A549 (cell line): ENCODE data around the gene CD8B. TPM values are rescaled to one million over a fixed set of nuclear protein-coding genes. Genes with fewer than 3 reads are reported as not detected.
"Not testable (repeated sequence)": the region's sequence is repeated elsewhere in the genome, so short reads cannot be mapped to it uniquely, and the experiment has no call there.

Experiments used
- ATAC-seq, 2 experiments: fragments of 200-7000 bp in 1 of 2; fragments of >200 bp in 1 of 2; cut with Nextera tagmentation in 1 of 2; cut with Tn5 transposase in 1 of 2; 3 replicates each; pipeline versions ENCODE4 v1.8.0 to v1.9.1; 2018 to 2020; ENCODE audit warnings: mild to moderate bottlenecking in 1 of 2, moderate library complexity in 1 of 2
- CTCF ChIA-PET: fragments of 300-600 bp; sonication (Branson Sonifier 250); formaldehyde crosslinking; extraction: SDS; loops from one replicate; lab custom pipeline; 2021; ENCODE audit warnings: antibody characterized with exemption, inconsistent platforms; lab: Yijun Ruan, JAX
- POLR2A ChIA-PET: fragments of 350-600 bp; formaldehyde crosslinking; extraction: SDS; loops from one replicate; lab custom pipeline; 2021; ENCODE audit warnings: antibody characterized with exemption, inconsistent platforms; lab: Yijun Ruan, JAX
- DNase-seq, 2 experiments: peaks; one replicate each; pipeline versions ENCODE4 v3.0.0 to v3.0.0-alpha.2; 2011 to 2016; ENCODE audit warnings: low read depth in 1 of 2, low spot score in 1 of 2
- FAIRE-seq: peaks from 2 replicates; lab custom pipeline; 2011; peaks lifted over from hg19 to GRCh38; lab: Jason Lieb, UNC
- H3K27ac ChIP-seq, 2 experiments: fragments of >200 bp; sonication (Bioruptor Twin); formaldehyde crosslinking; 3 replicates each; pipeline ENCODE4 v1.5.1; 2016 to 2017
- H3K4me1 ChIP-seq: fragments of >200 bp; sonication (Bioruptor Twin); formaldehyde crosslinking; 3 replicates; pipeline ENCODE4 v1.6.1; 2016
- H3K4me2 ChIP-seq: fragments of >200 bp; sonication (Bioruptor Twin); formaldehyde crosslinking; 3 replicates; pipeline ENCODE4 v1.6.1; 2016
- H3K4me3 ChIP-seq: fragments of >200 bp; sonication (Bioruptor Twin); formaldehyde crosslinking; 3 replicates; pipeline ENCODE4 v1.5.1; 2016
- H3K9me3 ChIP-seq: fragments of >200 bp; sonication (Bioruptor Twin); formaldehyde crosslinking; 3 replicates; pipeline ENCODE4 v1.6.1; 2016
- RAD21 ChIP-seq, 2 experiments: fragments of >200 bp in 1 of 2; sonication (Bioruptor Twin) in 1 of 2; formaldehyde crosslinking in 1 of 2; IDR thresholded peaks in 1 of 2; conservative IDR thresholded peaks in 1 of 2; 2 replicates in 1 of 2; 3 replicates in 1 of 2; pipeline ENCODE4 v1.6.1; 2012 to 2018; ENCODE audit warnings: inconsistent platforms in 1 of 2
- WGBS: methylation state at CpG from one replicate; pipeline ENCODE4 v1.1.6; 2017; ENCODE audit errors: missing lambda C conversion rate; 5-methylcytosine and 5-hydroxymethylcytosine counted together
- polyA minus RNA-seq: library from RNA; depleted of rRNA, polyadenylated mRNA; stranded (reverse); fragments of >200 nt; gene quantifications from 2 replicates; pipeline ENCODE4 v1.2.3, GENCODE V29; 2011; rRNA and poly(A)+ RNA removed
- polyA plus RNA-seq, 4 experiments: library from polyadenylated mRNA; depleted of rRNA in 3 of 4; stranded (reverse); fragments of >200 nt; fragmentation: RNase III in 1 of 4; extraction: RNeasy Plus Mini Kit Qiagen cat#74134 plus additional on column Dnase treatment in 1 of 4; gene quantifications; 2 replicates in 3 of 4; 3 replicates in 1 of 4; pipeline ENCODE4 v1.2.3, GENCODE V29; 2011 to 2017

The CD8B gene
- polyA plus RNA-seq (2011; rRNA removed) = not detected in 2 replicates
- not detected in 2 replicates for polyA plus RNA-seq (2012; cell fraction: cytosol; rRNA removed)
- not detected in 2 replicates for polyA plus RNA-seq (2012; cell fraction: nucleus; rRNA removed)
- not detected in 3 replicates for polyA plus RNA-seq (2017; fragmentation: RNase III; extraction: RNeasy Plus Mini Kit Qiagen cat#74134 plus additional on column Dnase treatment)
- not detected in 2 replicates for polyA minus RNA-seq

DNA sequence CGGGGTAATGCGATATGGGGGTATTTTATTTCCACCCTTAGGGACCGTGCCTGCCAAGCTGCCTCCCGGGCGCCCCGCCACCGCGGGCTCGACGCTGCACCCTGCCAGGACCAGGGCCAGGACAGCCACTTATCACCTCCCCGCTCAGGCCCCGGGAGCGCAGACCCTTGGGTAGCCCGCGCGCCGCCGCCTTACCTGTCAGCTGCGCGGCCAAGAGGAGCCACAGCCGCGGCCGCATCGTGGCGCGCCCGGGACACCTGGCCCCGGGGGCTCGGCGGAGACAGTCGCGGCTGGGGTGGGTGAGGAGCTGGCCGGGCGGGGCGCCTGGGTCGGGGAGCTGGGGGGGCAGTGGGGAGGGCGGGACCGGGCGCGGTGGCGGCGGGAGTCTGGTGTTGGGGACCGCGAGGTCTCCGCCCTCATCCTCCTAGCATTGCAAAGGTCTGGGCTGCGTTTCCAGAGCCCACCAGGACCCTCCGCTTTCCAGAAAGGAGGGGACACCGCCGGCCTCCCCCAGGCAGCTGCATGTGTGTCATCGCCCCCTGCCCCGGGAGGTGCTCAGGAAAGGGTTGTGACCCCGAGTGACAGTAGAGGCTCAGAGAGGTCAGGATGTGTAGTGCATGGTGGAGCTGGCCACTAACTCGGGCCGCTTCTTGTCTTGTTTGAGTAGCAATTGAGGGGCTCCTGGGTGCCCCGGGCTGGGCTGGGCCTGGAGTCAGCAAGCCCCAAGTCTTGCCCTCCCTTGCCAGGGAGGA lies at the start of gene CD8B:
CD8B (minus strand) TSS at position 259 of the 752 bp plus-strand sequence; CDS start at position 238, 21 bp downstream.
- H3K4me3 ChIP-seq, H3K4me2 ChIP-seq, H3K4me1 ChIP-seq, FAIRE-seq, H3K27ac ChIP-seq, POLR2A ChIA-PET, DNase-seq, CTCF ChIA-PET, H3K9me3 ChIP-seq, ATAC-seq: not testable (repeated sequence)
- WGBS = 74% methylated on average over 13 of the region's 55 CpGs

GRCh38 chr2:86905868-86906267 lies 44.2 kb upstream of the CD8B start:
- WGBS = no CpG with 5 or more reads among the region's 1 CpG
- FAIRE-seq, DNase-seq, H3K27ac ChIP-seq, H3K9me3 ChIP-seq, H3K4me1 ChIP-seq, ATAC-seq, POLR2A ChIA-PET, H3K4me2 ChIP-seq, CTCF ChIA-PET, H3K4me3 ChIP-seq: not testable (repeated sequence)

DNA sequence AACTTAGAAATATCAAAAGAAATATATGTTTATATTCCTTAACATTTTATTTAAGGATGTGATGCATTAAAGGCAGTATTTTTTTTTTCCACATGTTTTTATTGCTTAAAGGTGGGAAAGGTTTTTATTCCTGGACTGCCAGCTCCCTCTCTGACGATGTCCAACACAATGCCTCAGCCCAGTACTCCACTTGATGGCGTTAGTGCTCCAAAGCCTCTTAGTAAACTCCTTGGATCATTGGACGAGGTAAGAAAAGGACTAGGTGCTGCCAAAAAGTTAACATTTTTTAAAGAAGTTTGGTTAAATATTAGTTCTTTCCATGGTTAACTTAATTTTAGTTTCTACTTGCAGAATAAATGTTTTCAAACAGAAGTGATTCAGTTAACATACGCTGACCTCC lies 39.0 kb upstream of the CD8B start:
- 0 out of 5 replicates have a peak, but pooled peaks of 1 of the 2 experiments have one; percentile 14 for TF ChIP-seq RAD21 (conservative IDR thresholded peaks at IDR 0.05 in 1 of 2, IDR thresholded peaks at IDR 0.05 in 1 of 2)
- H3K4me2 ChIP-seq, H3K4me3 ChIP-seq, H3K27ac ChIP-seq, POLR2A ChIA-PET, FAIRE-seq, CTCF ChIA-PET, H3K9me3 ChIP-seq, H3K4me1 ChIP-seq: not testable (repeated sequence)
- peak; percentile 66 to 69; a peak in 3 of 6 replicates for ATAC-seq
- peak in 1 of 2 experiments; percentile 9 for DNase-seq
- 34% methylated on average over 4 of the region's 4 CpGs for WGBS

GRCh38 chr2:86886026-86886425 lies 24.3 kb upstream of the CD8B start:
- H3K27ac ChIP-seq, FAIRE-seq, H3K9me3 ChIP-seq, H3K4me2 ChIP-seq, CTCF ChIA-PET, H3K4me1 ChIP-seq, POLR2A ChIA-PET, ATAC-seq, H3K4me3 ChIP-seq, DNase-seq: not testable (repeated sequence)
- WGBS = 92% methylated on average over 2 of the region's 3 CpGs

DNA sequence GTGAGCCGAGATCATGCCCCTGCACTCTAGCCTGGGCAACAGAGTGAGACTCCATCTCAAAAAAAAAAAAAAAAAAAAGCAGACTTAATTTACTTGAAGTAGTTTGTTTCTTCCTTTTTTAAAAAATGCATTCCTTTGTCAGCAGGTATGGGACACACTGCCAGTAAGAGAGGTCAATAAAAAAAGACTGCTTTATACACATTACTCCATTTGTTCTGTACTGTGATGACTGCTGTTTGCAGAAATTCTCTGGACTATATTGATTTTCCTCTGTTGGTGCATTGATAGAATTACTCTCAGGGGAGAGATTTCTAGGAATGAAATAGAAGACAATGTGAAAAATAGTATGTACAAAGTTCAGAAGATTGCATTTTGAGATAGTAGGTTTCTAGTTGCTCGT lies 21.2 kb upstream of the CD8B start:
- DNase-seq, CTCF ChIA-PET, H3K27ac ChIP-seq, H3K4me1 ChIP-seq, FAIRE-seq, H3K9me3 ChIP-seq, POLR2A ChIA-PET, ATAC-seq, H3K4me2 ChIP-seq, H3K4me3 ChIP-seq: not testable (repeated sequence)
- 21% methylated on average over 2 of the region's 2 CpGs for WGBS

DNA sequence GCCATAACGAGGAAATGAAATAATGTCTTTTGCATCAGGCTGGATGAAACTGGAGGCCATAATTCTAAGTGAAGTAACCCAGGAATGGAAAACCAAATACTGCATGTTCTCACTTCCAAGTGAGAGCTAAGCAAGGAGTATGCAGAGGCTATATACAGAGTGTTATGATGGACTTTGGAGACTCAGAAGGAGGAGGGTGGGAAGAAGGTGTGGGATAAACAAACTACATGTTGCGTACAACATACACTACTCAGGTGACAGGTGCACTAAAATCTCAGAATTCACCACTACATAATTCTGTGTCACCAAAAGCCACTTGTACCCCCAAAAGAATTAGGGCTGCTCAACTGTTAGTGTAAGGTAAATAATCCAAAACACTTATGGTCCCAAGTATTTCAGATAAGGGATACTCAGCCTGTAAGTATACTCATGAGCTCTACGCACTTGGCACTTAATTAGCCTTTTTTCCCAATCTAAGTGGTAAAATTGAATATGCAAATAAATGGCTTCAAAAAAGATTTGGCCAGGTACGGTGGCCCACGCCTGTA lies 20.5 kb upstream of the CD8B start:
- POLR2A ChIA-PET = not testable (repeated sequence)

DNA sequence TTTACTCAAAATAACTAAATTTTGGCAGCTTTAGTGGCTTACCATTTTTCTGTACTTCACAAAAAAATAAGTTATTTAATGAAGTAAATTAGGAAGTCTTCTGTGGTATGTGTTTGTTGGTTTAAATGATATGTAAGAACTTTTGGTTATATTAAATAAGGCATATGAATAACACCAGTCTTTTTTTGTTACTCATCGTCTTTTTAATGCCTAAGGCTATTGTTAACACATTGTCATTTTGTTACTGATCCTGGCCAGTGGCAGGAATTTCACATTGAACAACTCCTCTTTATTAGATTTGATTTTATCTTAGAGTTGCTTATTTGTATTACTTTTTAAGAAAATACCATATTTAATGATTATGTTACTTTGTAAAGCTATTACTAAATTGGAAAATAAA lies 17.3 kb upstream of the CD8B start:
- H3K4me3 ChIP-seq, H3K27ac ChIP-seq, DNase-seq, H3K9me3 ChIP-seq, ATAC-seq, CTCF ChIA-PET, H3K4me2 ChIP-seq, H3K4me1 ChIP-seq, FAIRE-seq, POLR2A ChIA-PET: not testable (repeated sequence)
- 47% methylated on average over 1 of the region's 1 CpG for whole genome bisulfite sequencing

More for the DNA sequence above, 20.5 kb upstream of the CD8B start:
- ATAC-seq, H3K4me2 ChIP-seq, H3K9me3 ChIP-seq, H3K4me3 ChIP-seq, DNase-seq, H3K27ac ChIP-seq, CTCF ChIA-PET, H3K4me1 ChIP-seq, FAIRE-seq: not testable (repeated sequence)
- 65% methylated on average over 5 of the region's 5 CpGs for WGBS

DNA sequence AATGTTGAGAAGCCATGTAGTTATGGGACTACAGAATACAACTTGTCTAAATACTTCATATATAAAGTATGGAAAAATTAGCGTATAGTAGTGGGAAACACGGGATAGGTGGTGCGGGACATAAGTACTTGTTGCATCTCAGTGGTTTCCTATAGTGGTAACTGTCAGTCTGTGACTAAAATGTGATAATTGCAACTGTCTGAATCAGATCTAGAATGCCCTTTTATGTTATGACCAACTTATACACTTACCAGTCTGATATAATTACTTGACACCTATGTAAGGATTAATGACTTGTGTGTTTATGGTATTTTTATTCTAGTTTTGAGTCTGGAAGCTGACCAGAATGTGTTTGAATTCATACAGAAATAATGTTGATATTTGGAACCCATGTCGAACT lies 9.3 kb upstream of the CD8B start:
- H3K9me3 ChIP-seq, CTCF ChIA-PET, H3K4me1 ChIP-seq, FAIRE-seq, H3K4me2 ChIP-seq, H3K27ac ChIP-seq, DNase-seq, POLR2A ChIA-PET, H3K4me3 ChIP-seq, ATAC-seq: not testable (repeated sequence)
- WGBS = 23% methylated on average over 1 of the region's 4 CpGs

- ATAC-seq, FAIRE-seq, H3K27ac ChIP-seq, H3K4me2 ChIP-seq, H3K4me1 ChIP-seq, POLR2A ChIA-PET, CTCF ChIA-PET, H3K9me3 ChIP-seq, DNase-seq, H3K4me3 ChIP-seq: not testable (repeated sequence)
- 56% methylated on average over 2 of the region's 2 CpGs for WGBS
Observed at GRCh38 chr2:86868895-86869468, 7.3 kb upstream of the CD8B start.

- ATAC-seq, H3K4me2 ChIP-seq, H3K9me3 ChIP-seq, H3K27ac ChIP-seq, DNase-seq, FAIRE-seq, CTCF ChIA-PET, POLR2A ChIA-PET, H3K4me3 ChIP-seq, H3K4me1 ChIP-seq: not testable (repeated sequence)
- WGBS = 76% methylated on average over 11 of the region's 12 CpGs
Observed at GRCh38 chr2:86862380-86862703, 656 bp upstream of the CD8B start.
